Body of pancreas (tissue), 4 donors: Measurements from ENCODE around the gene NRL. TPM values are rescaled to one million over a fixed set of nuclear protein-coding genes. Genes with fewer than 3 reads are reported as not detected.

Experiments used
- ATAC-seq: fragments of 150-250 bp; one replicate; pipeline ENCODE4 v1.9.1; 2016
- DNase-seq, 4 donors: peaks; one replicate each; pipeline ENCODE4 v3.0.0-alpha.2; 2019
- H3K27ac ChIP-seq, 4 donors: fragments of 200-600 bp; sonication (generic); 1 replicate in 3 of 4; 2 replicates in 1 of 4; pipeline versions ENCODE4 v1.5.1 to v1.6.1; 2016 to 2019; ENCODE audit warnings: mild to moderate bottlenecking in 1 of 4, mixed read lengths in 1 of 4, moderate library complexity in 1 of 4
- H3K27me3 ChIP-seq, 2 donors: fragments of 200-600 bp; sonication (generic); one replicate each; pipeline ENCODE4 v1.6.0; 2016; ENCODE audit warnings: mild to moderate bottlenecking in 1 of 2
- H3K36me3 ChIP-seq, 2 donors: fragments of 200-600 bp; sonication (generic); replicated peaks in 1 of 2; 2 replicates each; pipeline ENCODE4 v1.5.1; 2016; ENCODE audit warnings: low read depth in 2 of 2; ENCODE audit not compliant: insufficient read depth in 1 of 2
- H3K4me1 ChIP-seq: fragments of 200-600 bp; sonication (generic); one replicate; pipeline ENCODE4 v1.6.0; 2016
- H3K4me3 ChIP-seq, 2 donors: fragments of 200-600 bp; sonication (generic); 1 replicate in 1 of 2; 2 replicates in 1 of 2; pipeline ENCODE4 v1.5.1; 2016 to 2019
- H3K9me3 ChIP-seq, 3 donors: fragments of 200-600 bp; sonication (generic); 1 replicate in 2 of 3; 2 replicates in 1 of 3; pipeline ENCODE4 v1.5.1; 2016
- POLR2A ChIP-seq, 3 donors: fragments of 450-650 bp; IDR thresholded peaks; one replicate each; pipeline ENCODE4 v1.6.1; 2016; ENCODE audit warnings: antibody characterized with exemption in 3 of 3, mild to moderate bottlenecking in 2 of 3
- WGBS, 2 donors: methylation state at CpG; one replicate each; pipeline ENCODE4 v1.1.5; 2017; 5-methylcytosine and 5-hydroxymethylcytosine counted together
- intact Hi-C: fragments of 100-400 bp; cut with DNase I; formaldehyde crosslinking; loops from one replicate; pipeline ENCODE4 v1.15.1; 2023
- total RNA-seq, 2 donors: library from RNA; depleted of rRNA; stranded (reverse); fragments of >200 nt; gene quantifications; one replicate each; pipeline ENCODE4 v1.1.0, GENCODE V29; 2016
- TF ChIP-seq, protein P1 (sequence below), 7 experiments: fragments of 450-650 bp in 4 of 7; fragments of 200-600 bp in 3 of 7; sonication (generic) in 3 of 7; IDR thresholded peaks; one replicate each; pipeline ENCODE4 v1.5.1; 2016 to 2019; ENCODE audit warnings: antibody characterized with exemption in 7 of 7

NRL gene
- total RNA-seq, 2 donors from 2014 or later = 2.1 to 2.6 TPM

DNA sequence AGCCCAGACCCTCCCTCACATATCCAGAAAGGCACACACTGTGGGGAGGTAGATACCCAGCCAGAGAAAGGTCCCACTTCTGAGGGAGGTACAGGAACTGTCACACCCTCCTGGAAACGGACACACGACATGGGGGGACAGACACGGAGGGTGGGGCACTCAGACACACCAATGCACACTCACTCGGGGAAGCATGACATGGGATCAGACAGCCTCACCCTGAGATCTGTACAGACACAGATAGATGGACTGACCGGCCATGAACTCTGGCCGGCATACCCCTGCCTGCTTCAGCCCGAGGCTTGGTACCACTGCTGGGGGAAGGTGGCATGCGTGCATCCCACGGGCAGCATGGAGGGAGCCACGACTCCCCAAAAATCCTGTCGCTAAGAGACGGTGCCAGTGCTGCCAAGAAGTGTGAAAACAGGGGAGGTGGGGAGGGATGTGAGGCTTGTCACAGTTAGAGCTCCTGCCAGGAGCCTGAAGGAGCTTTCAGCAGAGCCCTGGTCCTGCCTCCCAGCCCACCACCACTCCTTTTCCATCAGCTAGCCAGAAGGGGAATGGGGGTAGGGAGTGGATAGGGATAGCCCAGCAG is 42.8 kb downstream of the NRL start:
- DNase-seq = no peak
- 61 to 71% methylated on average over 11 to 12 of the region's 12 CpGs for WGBS, 2 donors

DNA sequence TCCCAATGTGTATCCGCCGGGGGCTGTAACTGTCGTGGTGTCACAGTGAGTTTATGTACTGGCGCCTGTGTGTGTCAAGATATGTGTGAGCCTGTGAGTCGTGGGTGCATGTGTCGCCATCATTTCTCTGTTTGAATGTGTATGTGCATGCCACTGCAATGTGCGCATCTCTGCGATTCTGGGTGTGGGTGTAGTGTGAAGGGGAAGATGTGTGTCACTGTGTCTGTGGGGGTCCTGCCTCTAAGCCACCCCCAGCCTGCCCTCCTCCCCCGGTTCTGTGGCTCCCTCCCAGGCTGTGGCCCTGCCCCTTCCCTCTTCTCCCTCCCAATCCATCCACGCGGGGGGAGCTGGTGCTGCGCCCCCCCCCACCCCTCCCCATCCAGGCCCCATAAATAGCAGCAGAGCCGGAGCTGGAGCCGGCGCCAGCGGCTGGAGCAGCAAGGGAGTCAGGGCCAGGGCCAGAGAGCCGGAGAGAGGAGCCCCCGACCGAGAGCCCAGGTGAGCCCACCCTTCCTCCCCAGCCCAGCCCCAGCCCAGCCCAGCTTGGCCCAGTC is 43.5 kb downstream of the NRL start, which contains the start of gene CPNE6:
TSS of gene CPNE6 (plus strand) at position 419 of the 554 bp plus-strand sequence. CDS start 1,375 bp downstream, outside the sequence.
- H3K27me3 ChIP-seq = no peaks in the 10 kb centered on the region
- no peaks in the 10 kb centered on the region for H3K9me3 ChIP-seq
- DNase-seq = no peak
- ATAC-seq = no peak
- H3K27ac ChIP-seq = no peak within 1 kb of the TSS
- intact Hi-C loops = no loop called here
- WGBS, 2 donors = 79 to 85% methylated on average over 8 to 19 of the region's 19 CpGs
- H3K4me1 ChIP-seq = peaks cover 26% of the 10 kb centered on the region
- H3K36me3 ChIP-seq = no peaks in the 10 kb centered on the region
- no peak for TF ChIP-seq POLR2A (IDR thresholded peaks at IDR 0.05)
- TF ChIP-seq, protein P1, sequence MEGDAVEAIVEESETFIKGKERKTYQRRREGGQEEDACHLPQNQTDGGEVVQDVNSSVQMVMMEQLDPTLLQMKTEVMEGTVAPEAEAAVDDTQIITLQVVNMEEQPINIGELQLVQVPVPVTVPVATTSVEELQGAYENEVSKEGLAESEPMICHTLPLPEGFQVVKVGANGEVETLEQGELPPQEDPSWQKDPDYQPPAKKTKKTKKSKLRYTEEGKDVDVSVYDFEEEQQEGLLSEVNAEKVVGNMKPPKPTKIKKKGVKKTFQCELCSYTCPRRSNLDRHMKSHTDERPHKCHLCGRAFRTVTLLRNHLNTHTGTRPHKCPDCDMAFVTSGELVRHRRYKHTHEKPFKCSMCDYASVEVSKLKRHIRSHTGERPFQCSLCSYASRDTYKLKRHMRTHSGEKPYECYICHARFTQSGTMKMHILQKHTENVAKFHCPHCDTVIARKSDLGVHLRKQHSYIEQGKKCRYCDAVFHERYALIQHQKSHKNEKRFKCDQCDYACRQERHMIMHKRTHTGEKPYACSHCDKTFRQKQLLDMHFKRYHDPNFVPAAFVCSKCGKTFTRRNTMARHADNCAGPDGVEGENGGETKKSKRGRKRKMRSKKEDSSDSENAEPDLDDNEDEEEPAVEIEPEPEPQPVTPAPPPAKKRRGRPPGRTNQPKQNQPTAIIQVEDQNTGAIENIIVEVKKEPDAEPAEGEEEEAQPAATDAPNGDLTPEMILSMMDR (IDR thresholded peaks at IDR 0.05) = no peak
- H3K4me3 ChIP-seq = no peak within 1 kb of the TSS

More for the DNA sequence above, 42.8 kb downstream of the NRL start:
- ATAC-seq = no peak
- intact Hi-C loops = no loop called here
- no peak for TF ChIP-seq POLR2A (IDR thresholded peaks at IDR 0.05)
- TF ChIP-seq, protein P1 (IDR thresholded peaks at IDR 0.05) = no peak
- Histone ChIP-seq H3K4me1 (peaks cover 26% of the 10 kb centered on the region), H3K27ac (no peak overlapping the region), H3K9me3 (no peaks in the 10 kb centered on the region), H3K36me3 (no peaks in the 10 kb centered on the region), H3K4me3 (no peak overlapping the region), H3K27me3 (no peaks in the 10 kb centered on the region)

DNA sequence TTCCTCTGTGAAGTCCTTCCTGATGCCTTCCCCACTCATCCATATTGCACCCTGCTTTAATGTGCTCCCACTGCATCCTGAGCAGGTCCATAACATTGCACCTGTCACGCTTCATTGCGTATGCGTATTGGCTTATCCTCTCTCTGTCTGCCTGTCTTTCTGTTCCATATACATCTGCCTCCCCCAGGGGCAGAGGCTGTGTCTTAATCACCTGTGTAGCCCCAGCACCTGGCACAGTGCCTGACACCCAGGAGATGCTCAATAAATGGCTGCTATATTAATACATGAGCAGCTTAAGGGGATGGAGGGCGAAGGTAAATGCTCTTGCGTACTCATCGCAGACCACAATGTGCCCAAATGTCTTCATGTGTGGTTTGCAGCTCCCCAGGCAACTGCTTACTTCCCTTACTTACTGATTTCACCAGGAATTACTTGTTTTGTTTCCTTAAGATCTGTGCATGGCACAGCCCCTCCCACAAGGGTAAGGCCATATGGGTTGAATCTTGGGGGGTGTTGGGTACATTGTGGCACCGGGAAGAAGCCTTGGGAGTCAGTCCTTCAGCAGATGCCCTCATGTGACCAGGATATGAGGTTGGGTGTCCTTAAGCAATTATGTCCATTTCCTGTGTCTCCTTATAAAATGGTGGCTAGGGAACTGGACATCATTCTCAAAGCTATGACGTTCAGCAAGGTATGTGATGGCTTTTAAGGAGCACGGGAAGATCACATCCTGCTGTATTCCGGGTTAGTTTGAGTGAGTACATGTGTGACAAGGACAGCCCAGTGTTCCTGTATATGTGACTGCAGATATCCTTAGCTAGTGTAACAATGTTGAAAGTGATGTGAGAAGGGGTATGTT is 44.2 kb downstream of the NRL start:
- intact Hi-C loops = no loop called here
- Histone ChIP-seq H3K9me3 (no peaks in the 10 kb centered on the region), H3K4me1 (peaks cover 26% of the 10 kb centered on the region), H3K27ac (no peak overlapping the region), H3K27me3 (no peaks in the 10 kb centered on the region), H3K4me3 (no peak overlapping the region), H3K36me3 (no peaks in the 10 kb centered on the region)
- DNase-seq (peak in 1 of 4 donors; percentile 7), ATAC-seq (no peak)
- no peak for TF ChIP-seq POLR2A (IDR thresholded peaks at IDR 0.05)
- TF ChIP-seq, protein P1 (IDR thresholded peaks at IDR 0.05) = no peak
- 81 to 87% methylated on average over 10 of the region's 10 CpGs for WGBS, 2 donors

DNA sequence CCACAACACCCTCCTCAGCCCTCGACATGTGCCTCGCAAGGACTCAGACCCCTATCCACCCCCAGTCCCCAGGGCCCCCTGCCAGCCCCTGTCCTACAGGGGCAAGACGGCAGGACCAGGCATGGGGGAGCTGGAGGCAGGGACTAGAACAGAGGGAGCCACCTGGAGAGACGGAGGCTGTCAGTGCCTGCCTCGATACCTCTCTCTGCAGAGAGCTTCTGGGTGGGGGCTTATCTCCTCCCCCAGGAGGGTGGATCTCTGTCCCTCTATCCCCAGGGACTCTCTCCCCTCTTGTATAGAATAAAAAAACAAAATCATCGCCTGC is 45.4 kb downstream of the NRL start:
- H3K4me3 ChIP-seq = no peak overlapping the region
- 84 to 88% methylated on average over 3 to 6 of the region's 6 CpGs for WGBS, 2 donors
- no peaks in the 10 kb centered on the region for H3K9me3 ChIP-seq
- intact Hi-C loops = no loop called here
- no peaks in the 10 kb centered on the region for H3K36me3 ChIP-seq
- no peaks in the 10 kb centered on the region for H3K27me3 ChIP-seq
- no peak for TF ChIP-seq POLR2A (IDR thresholded peaks at IDR 0.05)
- TF ChIP-seq, protein P1 (IDR thresholded peaks at IDR 0.05) = no peak
- no peak overlapping the region for H3K27ac ChIP-seq
- peak in 1 of 4 donors; percentile 11 for DNase-seq
- peaks cover 16% of the 10 kb centered on the region for H3K4me1 ChIP-seq
- ATAC-seq = no peak
